Left lung (tissue), 10 donors: ENCODE measurements around the gene GORASP1. TPM values are rescaled to one million over a fixed set of nuclear protein-coding genes. Genes with fewer than 3 reads are reported as not detected.

Experiments used
- ATAC-seq: fragments of 200-7000 bp; cut with Tn5 transposase; one replicate; pipeline ENCODE4 v1.9.1; 2020; ENCODE audit warnings: moderate library complexity
- DNase-seq, 4 donors: peaks; one replicate each; pipeline ENCODE4 v3.0.0-alpha.2; 2013 to 2020
- H3K27ac ChIP-seq, 2 donors: fragments of 200-600 bp; sonication (generic) in 1 of 2; one replicate each; pipeline versions ENCODE4 v1.5.0 to v1.8.0; 2020 to 2021
- H3K27me3 ChIP-seq, 2 donors: fragments of 200-600 bp; sonication (generic) in 1 of 2; one replicate each; pipeline versions ENCODE4 v1.5.0 to v1.8.0; 2020 to 2021
- H3K36me3 ChIP-seq, 2 donors: fragments of 200-600 bp; sonication (generic) in 1 of 2; one replicate each; pipeline versions ENCODE4 v1.5.0 to v1.8.0; 2020 to 2021
- H3K4me1 ChIP-seq, 2 donors: fragments of 200-600 bp; one replicate each; pipeline ENCODE4 v1.8.0; 2021
- H3K4me3 ChIP-seq, 2 donors: fragments of 200-600 bp; sonication (generic) in 1 of 2; one replicate each; pipeline versions ENCODE4 v1.5.0 to v1.8.0; 2020 to 2021; ENCODE audit warnings: mild to moderate bottlenecking in 1 of 2
- H3K9me3 ChIP-seq, 2 donors: fragments of 200-600 bp; sonication (generic) in 1 of 2; one replicate each; pipeline versions ENCODE4 v1.5.0 to v1.8.0; 2020 to 2021
- CTCF ChIP-seq, 2 donors: fragments of 200-600 bp; sonication (generic) in 1 of 2; IDR thresholded peaks; one replicate each; pipeline versions ENCODE4 v1.5.0 to v1.8.0; 2021; ENCODE audit warnings: antibody characterized with exemption in 2 of 2
- intact Hi-C, 2 donors: fragments of 100-400 bp; cut with DNase I; formaldehyde crosslinking; loops; one replicate each; pipeline versions ENCODE4 v1.11.2 to v1.14.2; 2022
- polyA plus RNA-seq, 6 donors: library from polyadenylated mRNA; unstranded; fragments of 120-200 nt; gene quantifications; one replicate each; pipeline ENCODE4 v1.2.1, GENCODE V29; 2013; ENCODE audit not compliant: insufficient read length in 6 of 6
- total RNA-seq, 2 donors: library from RNA; stranded (reverse); fragmentation: NEBNext Ultra II Directional; extraction: Animal tissue kit (Norgen Biotek cat#: 25700); gene quantifications; one replicate each; pipeline ENCODE4 v1.2.1, GENCODE V29; 2021
- donor health status: DM: no; HTN: yes; CAD: no.
- donor health status: DM: no; HTN: no; CAD: no.

GORASP1 gene
- total and polyA plus RNA-seq, 8 donors, result 57.9 to 73.9 (median 62.8) TPM

DNA sequence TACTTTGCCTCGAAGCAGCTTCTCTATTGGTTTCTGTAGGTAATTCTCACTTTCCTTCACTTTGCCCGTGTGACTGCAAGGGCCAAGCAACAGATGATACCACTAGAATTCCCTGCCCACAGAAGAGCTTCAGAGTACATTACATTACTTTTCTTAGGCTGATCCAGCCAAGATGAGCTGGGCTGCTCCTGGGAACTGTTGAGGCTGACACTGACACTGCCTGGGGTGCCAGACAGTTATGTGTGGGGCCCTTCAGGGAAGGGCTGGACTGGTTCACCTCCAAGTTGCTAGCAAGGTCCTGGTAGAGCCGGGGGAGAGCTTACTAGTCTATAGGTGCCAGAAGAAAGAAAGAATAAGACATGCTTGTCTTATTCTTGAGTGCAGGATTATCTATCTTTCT lies 19.0 kb downstream of the GORASP1 start:
- H3K4me1 ChIP-seq, result no peaks in the 10 kb centered on the region
- H3K27me3 ChIP-seq, result no peaks in the 10 kb centered on the region
- DNase-seq (no peak), ATAC-seq (no peak)
- TF ChIP-seq CTCF (IDR thresholded peaks at IDR 0.05), result no peak
- H3K9me3 ChIP-seq, result no peaks in the 10 kb centered on the region
- H3K36me3 ChIP-seq, result peaks cover 0 to 87% of the 10 kb centered on the region in 2 donors
- intact Hi-C loops, result no loop called here
- H3K4me3 ChIP-seq, result no peak overlapping the region
- no peak overlapping the region for H3K27ac ChIP-seq

GRCh38 chr3:39086144-39086543 lies 21.3 kb downstream of the GORASP1 start:
- ATAC-seq (no peak), DNase-seq (no peak)
- intact Hi-C loops, result no loop called here
- Histone ChIP-seq H3K4me3 (no peak overlapping the region), H3K27me3 (no peaks in the 10 kb centered on the region), H3K36me3 (peaks cover 0 to 65% of the 10 kb centered on the region in 2 donors), H3K4me1 (no peaks in the 10 kb centered on the region), H3K9me3 (no peaks in the 10 kb centered on the region), H3K27ac (no peak overlapping the region)
- no peak for TF ChIP-seq CTCF (IDR thresholded peaks at IDR 0.05)

DNA sequence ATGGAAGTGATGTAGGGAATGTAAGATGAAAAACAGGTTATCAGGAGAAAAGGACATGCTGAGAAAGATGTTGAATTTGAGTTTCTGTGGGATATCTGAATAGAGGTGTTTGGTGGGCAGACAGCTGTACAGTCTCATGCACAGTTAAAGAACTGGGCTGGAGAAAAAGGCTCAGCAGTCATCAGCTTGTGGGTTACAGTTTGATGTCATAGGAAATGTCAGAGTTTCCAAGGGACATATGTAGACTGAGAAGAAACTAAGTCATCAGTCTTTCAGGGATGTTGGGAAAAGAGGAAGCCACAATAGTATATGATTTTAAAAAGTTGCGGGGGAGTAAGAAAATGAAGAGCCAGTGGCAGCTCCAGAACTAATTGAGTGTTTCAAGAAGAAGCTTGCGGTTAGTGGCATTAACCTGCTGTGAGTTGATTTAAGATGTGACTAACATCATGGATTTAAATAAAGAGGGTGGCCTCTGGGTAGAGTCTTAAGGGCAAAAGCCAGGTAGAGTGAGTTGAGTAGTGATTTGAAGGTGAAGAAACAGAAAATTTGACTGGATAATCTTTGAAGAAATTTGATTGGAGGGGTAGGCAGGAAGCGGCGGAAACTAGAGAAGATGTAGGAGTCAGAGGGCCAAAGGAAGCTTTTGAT lies 24.6 kb downstream of the GORASP1 start:
- TF ChIP-seq CTCF (IDR thresholded peaks at IDR 0.05), result no peak
- H3K27ac ChIP-seq, result no peak overlapping the region
- ATAC-seq (no peak), DNase-seq (no peak)
- H3K4me3 ChIP-seq, result no peak overlapping the region
- no peaks in the 10 kb centered on the region for H3K4me1 ChIP-seq
- H3K36me3 ChIP-seq, result peaks cover 0 to 45% of the 10 kb centered on the region in 2 donors
- H3K27me3 ChIP-seq, result no peaks in the 10 kb centered on the region
- H3K9me3 ChIP-seq, result no peaks in the 10 kb centered on the region
- intact Hi-C loops, result no loop called here

GRCh38 chr3:39080026-39080425 lies 27.4 kb downstream of the GORASP1 start:
- TF ChIP-seq CTCF (IDR thresholded peaks at IDR 0.05), result no peak
- no peak overlapping the region for H3K4me3 ChIP-seq
- H3K36me3 ChIP-seq, result peaks cover 0 to 47% of the 10 kb centered on the region in 2 donors
- DNase-seq, result no peak
- no peaks in the 10 kb centered on the region for H3K9me3 ChIP-seq
- H3K4me1 ChIP-seq, result no peaks in the 10 kb centered on the region
- H3K27ac ChIP-seq, result no peak overlapping the region
- intact Hi-C loops, result no loop called here
- H3K27me3 ChIP-seq, result no peaks in the 10 kb centered on the region
- ATAC-seq, result no peak

DNA sequence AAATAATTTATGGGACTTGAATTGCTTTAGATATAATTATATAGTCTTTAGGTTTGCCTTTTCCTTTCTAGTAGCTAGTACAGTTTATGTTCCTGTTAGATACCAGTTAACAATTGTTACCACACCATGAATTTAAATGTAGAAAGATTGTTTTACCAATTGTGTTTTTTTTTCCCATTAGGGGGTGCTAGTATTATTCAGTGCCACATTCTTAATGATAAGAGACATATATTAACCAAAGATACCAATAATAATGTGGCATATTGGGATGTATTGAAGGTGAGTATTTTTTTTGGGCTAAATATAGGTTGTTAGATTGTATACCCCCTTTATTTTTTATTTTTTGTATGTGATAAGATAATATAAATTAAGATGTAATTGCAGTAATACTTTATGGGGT lies 27.9 kb downstream of the GORASP1 start:
- Histone ChIP-seq H3K27ac (no peak overlapping the region), H3K9me3 (no peaks in the 10 kb centered on the region), H3K4me1 (no peaks in the 10 kb centered on the region), H3K4me3 (no peak overlapping the region), H3K27me3 (no peaks in the 10 kb centered on the region), H3K36me3 (peaks cover 0 to 47% of the 10 kb centered on the region in 2 donors)
- DNase-seq (no peak), ATAC-seq (no peak)
- no peak for TF ChIP-seq CTCF (IDR thresholded peaks at IDR 0.05)
- intact Hi-C loops, result no loop called here
